Osteoblast (primary cell): ENCODE measurements around the gene THOC7. TPM values are rescaled to one million over a fixed set of nuclear protein-coding genes. Genes with fewer than 3 reads are reported as not detected.

Experiments
- DNase-seq: peaks from one replicate; pipeline ENCODE4 v3.0.0; 2011; ENCODE audit warnings: low spot score, mixed read lengths; ENCODE audit not compliant: insufficient read length; ENCODE audit errors: missing footprints
- H2AFZ ChIP-seq: 2 replicates; pipeline ENCODE4 v1.6.0; 2011; ENCODE audit warnings: mild to moderate bottlenecking, low read length
- H3K27ac ChIP-seq: 2 replicates; pipeline ENCODE4 v1.5.1; 2011; ENCODE audit warnings: mild to moderate bottlenecking, low read depth, low read length, moderate library complexity
- H3K27me3 ChIP-seq: 2 replicates; pipeline ENCODE4 v1.6.0; 2012; ENCODE audit warnings: mild to moderate bottlenecking, control low read depth, inconsistent platforms, low read length, moderate library complexity; ENCODE audit not compliant: insufficient read depth
- H3K36me3 ChIP-seq: 2 replicates; pipeline ENCODE4 v1.5.1; 2011; ENCODE audit warnings: mild to moderate bottlenecking, low read length, control low read depth, moderate library complexity; ENCODE audit not compliant: insufficient read depth
- H3K4me1 ChIP-seq: 2 replicates; pipeline ENCODE4 v1.5.1; 2011; ENCODE audit warnings: mild to moderate bottlenecking, low read length, control low read depth, moderate library complexity; ENCODE audit not compliant: insufficient read depth
- H3K4me2 ChIP-seq: 2 replicates; pipeline ENCODE4 v1.6.0; 2011; ENCODE audit warnings: mild to moderate bottlenecking, low read length; ENCODE audit not compliant: insufficient read depth
- H3K4me3 ChIP-seq: fragments of 200-600 bp; sonication (generic); 3 replicates; pipeline ENCODE4 v1.5.1; 2012; ENCODE audit warnings: mild to moderate bottlenecking, low read length, inconsistent platforms; ENCODE audit not compliant: insufficient read depth
- H3K79me2 ChIP-seq: 2 replicates; pipeline ENCODE4 v1.6.0; 2012; ENCODE audit warnings: mild to moderate bottlenecking, low read length, control low read depth, inconsistent platforms; ENCODE audit not compliant: insufficient read depth
- H3K9me3 ChIP-seq: 2 replicates; pipeline ENCODE4 v1.5.1; 2011; ENCODE audit warnings: low read depth, low read length, control low read depth
- H4K20me1 ChIP-seq: 2 replicates; pipeline ENCODE4 v1.6.0; 2012; ENCODE audit warnings: mild to moderate bottlenecking, low read length, control low read depth; ENCODE audit not compliant: insufficient read depth
- CTCF ChIP-seq: IDR thresholded peaks from 2 replicates; pipeline ENCODE4 v1.5.1; 2011; ENCODE audit warnings: mild to moderate bottlenecking, low read depth, low read length, moderate library complexity; ENCODE audit errors: extremely low read depth
- total RNA-seq: library from RNA; depleted of rRNA; stranded (reverse); fragments of >200 nt; gene quantifications from 2 replicates; pipeline ENCODE4 v1.2.3, GENCODE V29; 2012

THOC7 gene
- total RNA-seq, 1 donor = 42.3 TPM

- Histone ChIP-seq H2AFZ (no peak overlapping the region), H3K4me2 (no peak overlapping the region), H3K36me3 (peaks cover 15% of the 10 kb centered on the region), H4K20me1 (peaks cover 10% of the 10 kb centered on the region), H3K4me3 (no peak overlapping the region), H3K79me2 (peaks cover 44% of the 10 kb centered on the region), H3K4me1 (peaks cover 28% of the 10 kb centered on the region), H3K9me3 (no peaks in the 10 kb centered on the region), H3K27me3 (no peaks in the 10 kb centered on the region), H3K27ac (no peak overlapping the region)
- no peak for TF ChIP-seq CTCF
- DNase-seq = no peak
Measured at GRCh38 chr3:63900010-63900409, 36.4 kb upstream of the THOC7 start.

GRCh38 chr3:63896332-63897030, 32.9 kb upstream of the THOC7 start:
- peaks cover 59% of the 10 kb centered on the region for H3K79me2 ChIP-seq
- H3K4me3 ChIP-seq = no peak overlapping the region
- peaks cover 15% of the 10 kb centered on the region for H3K36me3 ChIP-seq
- H3K27ac ChIP-seq = peak overlapping the region; percentile 4
- no peak for DNase-seq
- peaks cover 14% of the 10 kb centered on the region for H4K20me1 ChIP-seq
- peaks cover 20% of the 10 kb centered on the region for H3K4me1 ChIP-seq
- H3K4me2 ChIP-seq = peak overlapping the region; percentile 11
- no peaks in the 10 kb centered on the region for H3K9me3 ChIP-seq
- H2AFZ ChIP-seq = no peak overlapping the region
- no peaks in the 10 kb centered on the region for H3K27me3 ChIP-seq
- TF ChIP-seq CTCF = no peak

- H3K79me2 ChIP-seq = peaks cover 58% of the 10 kb centered on the region
- no peak for DNase-seq
Measured at GRCh38 chr3:63895422-63896189, 32.0 kb upstream of the THOC7 start.

More at GRCh38 chr3:63895422-63896189, 32.0 kb upstream of the THOC7 start:
- Histone ChIP-seq H3K27me3 (no peaks in the 10 kb centered on the region), H2AFZ (no peak overlapping the region), H3K4me3 (no peak overlapping the region), H3K36me3 (peaks cover 9% of the 10 kb centered on the region), H4K20me1 (peaks cover 14% of the 10 kb centered on the region), H3K4me2 (no peak overlapping the region), H3K4me1 (peaks cover 20% of the 10 kb centered on the region), H3K9me3 (no peaks in the 10 kb centered on the region), H3K27ac (peak overlapping the region; percentile 16)
- TF ChIP-seq CTCF = no peak
